H1 (cell line): Measurements from ENCODE around the gene AGXT2. TPM values are rescaled to one million over a fixed set of nuclear protein-coding genes. Genes with fewer than 3 reads are reported as not detected.

Source experiments
- CTCF ChIA-PET: fragments of 300-600 bp; sonication (Branson Sonifier 250); formaldehyde crosslinking; loops from one replicate; lab custom pipeline; 2021; ENCODE audit not compliant: partially characterized antibody; lab: Charles Lee
- POLR2A ChIA-PET: fragments of 300-600 bp; sonication (Branson Sonifier 250); formaldehyde crosslinking; loops from one replicate; lab custom pipeline; 2021; ENCODE audit warnings: inconsistent platforms; ENCODE audit not compliant: partially characterized antibody; lab: Charles Lee
- DNase-seq, 2 experiments: peaks; one replicate each; pipeline versions ENCODE4 v3.0.0 to v3.0.0-alpha.2; 2010 to 2022; ENCODE audit warnings: low spot score in 2 of 2, low read depth in 1 of 2, mixed read lengths in 1 of 2
- FAIRE-seq: peaks from 2 replicates; lab custom pipeline; 2011; peaks lifted over from hg19 to GRCh38; lab: Jason Lieb, UNC
- H2AFZ ChIP-seq: 2 replicates; pipeline ENCODE4 v1.8.1; 2012; ENCODE audit warnings: low read length, inconsistent platforms
- H2AK5ac ChIP-seq: 2 replicates; pipeline ENCODE4 v1.6.1; 2013; ENCODE audit warnings: low read depth, low read length
- H2BK120ac ChIP-seq: replicated peaks from 2 replicates; pipeline ENCODE3; 2013; ENCODE audit warnings: low read depth, low read length, inconsistent platforms
- H2BK12ac ChIP-seq: 2 replicates; pipeline ENCODE4 v1.6.1; 2013; ENCODE audit warnings: low read depth, low read length
- H2BK15ac ChIP-seq: 2 replicates; pipeline ENCODE4 v1.6.1; 2013; ENCODE audit warnings: low read length
- H2BK20ac ChIP-seq: 2 replicates; pipeline ENCODE4 v1.6.1; 2013; ENCODE audit warnings: low read length
- H2BK5ac ChIP-seq: 2 replicates; pipeline ENCODE4 v1.6.1; 2013; ENCODE audit warnings: low read depth, low read length
- H3K14ac ChIP-seq: 2 replicates; pipeline ENCODE4 v1.6.1; 2013; ENCODE audit warnings: inconsistent platforms; ENCODE audit not compliant: insufficient read length
- H3K18ac ChIP-seq: 2 replicates; pipeline ENCODE4 v1.6.1; 2013; ENCODE audit warnings: low read length; ENCODE audit errors: extremely low read depth
- H3K23ac ChIP-seq: 2 replicates; pipeline ENCODE4 v1.6.1; 2013; ENCODE audit warnings: inconsistent platforms; ENCODE audit not compliant: insufficient read length
- H3K23me2 ChIP-seq: 2 replicates; pipeline ENCODE4 v1.6.1; 2013; ENCODE audit warnings: low read depth, low read length
- H3K27ac ChIP-seq: 2 replicates; pipeline ENCODE4 v1.6.1; 2011; ENCODE audit warnings: low read depth, low read length, inconsistent platforms
- H3K27me3 ChIP-seq, 4 experiments: replicated peaks in 1 of 4; 1 replicate in 1 of 4; 2 replicates in 3 of 4; pipeline versions ENCODE4 v1.6.1 to v1.8.1; 2011 to 2013; ENCODE audit warnings: low read length in 3 of 4, mild to moderate bottlenecking in 3 of 4, inconsistent platforms in 2 of 4, mixed read lengths in 2 of 4, moderate library complexity in 1 of 4; ENCODE audit not compliant: control insufficient read depth in 3 of 4, insufficient read depth in 3 of 4; ENCODE audit errors: extremely low read depth in 1 of 4
- H3K36me3 ChIP-seq, 4 experiments: 2 replicates each; pipeline versions ENCODE4 v1.6.1 to v1.8.1; 2011 to 2013; ENCODE audit warnings: mild to moderate bottlenecking in 4 of 4, low read length in 3 of 4, moderate library complexity in 2 of 4, control low read depth in 1 of 4, inconsistent platforms in 1 of 4; ENCODE audit not compliant: insufficient read depth in 4 of 4, control insufficient read depth in 2 of 4
- H3K4ac ChIP-seq: replicated peaks from 2 replicates; pipeline ENCODE3; 2013; ENCODE audit warnings: low read length, low read depth, mixed read lengths, inconsistent platforms; ENCODE audit not compliant: insufficient read length
- H3K4me1 ChIP-seq, 4 experiments: replicated peaks in 1 of 4; 1 replicate in 1 of 4; 2 replicates in 3 of 4; pipeline versions ENCODE4 v1.6.1 to v1.8.1; 2011 to 2013; ENCODE audit warnings: low read length in 3 of 4, inconsistent platforms in 2 of 4, mixed read lengths in 1 of 4; ENCODE audit not compliant: insufficient read depth in 4 of 4, control insufficient read depth in 3 of 4
- H3K4me2 ChIP-seq, 2 experiments: 2 replicates each; pipeline versions ENCODE4 v1.6.1 to v1.8.1; 2011 to 2013; ENCODE audit warnings: low read depth in 2 of 2, low read length in 2 of 2, control low read depth in 1 of 2, inconsistent platforms in 1 of 2, mild to moderate bottlenecking in 1 of 2; ENCODE audit not compliant: insufficient read depth in 1 of 2
- H3K4me3 ChIP-seq, 4 experiments: fragments of 200-600, 300-600 bp in 1 of 4; sonication (generic), shearing (Covaris generic), sonication (Bioruptor Twin) in 1 of 4; 2 replicates each; pipeline versions ENCODE4 v1.5.1 to v1.8.1; 2011 to 2016; ENCODE audit warnings: low read length in 4 of 4, low read depth in 3 of 4, control low read depth in 2 of 4, inconsistent platforms in 2 of 4, mild to moderate bottlenecking in 2 of 4, mixed read lengths in 1 of 4, moderate library complexity in 1 of 4; ENCODE audit not compliant: insufficient read depth in 2 of 4; ENCODE audit errors: extremely low read depth in 1 of 4
- H3K56ac ChIP-seq: replicated peaks from 2 replicates; pipeline ENCODE3; 2013; ENCODE audit warnings: low read depth, mild to moderate bottlenecking, mixed read lengths, low read length, inconsistent platforms; ENCODE audit not compliant: insufficient read length
- H3K79me1 ChIP-seq: 2 replicates; pipeline ENCODE4 v1.6.1; 2013; ENCODE audit warnings: low read depth, low read length, control low read depth
- H3K79me2 ChIP-seq, 2 experiments: 2 replicates each; pipeline versions ENCODE4 v1.6.1 to v1.8.1; 2012 to 2013; ENCODE audit warnings: low read length in 2 of 2, mild to moderate bottlenecking in 2 of 2, inconsistent platforms in 1 of 2; ENCODE audit not compliant: insufficient read depth in 2 of 2, control insufficient read depth in 1 of 2
- H3K9ac ChIP-seq, 4 experiments: replicated peaks in 1 of 4; 1 replicate in 1 of 4; 2 replicates in 3 of 4; pipeline versions ENCODE4 v1.6.1 to v1.8.1; 2011 to 2013; ENCODE audit warnings: low read depth in 3 of 4, low read length in 3 of 4, control low read depth in 2 of 4, mild to moderate bottlenecking in 2 of 4, moderate library complexity in 2 of 4, inconsistent platforms in 1 of 4; ENCODE audit errors: extremely low read depth in 1 of 4
- H3K9me3 ChIP-seq, 2 experiments: 2 replicates each; pipeline versions ENCODE4 v1.6.1 to v1.8.1; 2012 to 2013; ENCODE audit warnings: mild to moderate bottlenecking in 2 of 2, moderate library complexity in 2 of 2, control low read depth in 1 of 2, inconsistent platforms in 1 of 2, low read depth in 1 of 2, low read length in 1 of 2, mixed read lengths in 1 of 2; ENCODE audit not compliant: insufficient read depth in 2 of 2
- H4K20me1 ChIP-seq, 2 experiments: replicated peaks in 1 of 2; 2 replicates each; pipeline versions ENCODE3 to v1.8.1; 2011 to 2013; ENCODE audit warnings: inconsistent platforms in 2 of 2, low read length in 2 of 2, mild to moderate bottlenecking in 1 of 2; ENCODE audit not compliant: insufficient read depth in 2 of 2, control insufficient read depth in 1 of 2
- H4K5ac ChIP-seq: 2 replicates; pipeline ENCODE4 v1.6.1; 2013; ENCODE audit warnings: low read length, low read depth, mixed read lengths, inconsistent platforms; ENCODE audit not compliant: insufficient read length
- H4K8ac ChIP-seq: 2 replicates; pipeline ENCODE4 v1.8.0; 2013; ENCODE audit warnings: mild to moderate bottlenecking, moderate library complexity, low read length, inconsistent platforms; ENCODE audit not compliant: insufficient read depth; ENCODE audit errors: extremely low read depth
- H4K91ac ChIP-seq: replicated peaks from 2 replicates; pipeline ENCODE3; 2013; ENCODE audit warnings: low read length, mixed read lengths, inconsistent platforms; ENCODE audit not compliant: insufficient read length
- BRCA1 ChIP-seq: IDR thresholded peaks from 2 replicates; pipeline ENCODE4 v1.6.1; 2012; ENCODE audit warnings: low read depth, low read length, improper control_type of control experiment
- CBX8 ChIP-seq: fragments of 300-800, 300-1000 bp; sonication (generic); IDR thresholded peaks from 2 replicates; pipeline ENCODE4 v1.7.1; 2016; ENCODE audit warnings: low read depth, low read length, borderline replicate concordance
- CEBPB ChIP-seq: IDR thresholded peaks from 2 replicates; pipeline ENCODE4 v1.6.1; 2012; ENCODE audit warnings: low read depth, low read length
- EGR1 ChIP-seq: IDR thresholded peaks from 2 replicates; pipeline ENCODE4 v1.6.1; 2011; ENCODE audit warnings: low read depth, low read length, borderline replicate concordance
- EP300 ChIP-seq, 2 experiments: IDR thresholded peaks; 1 replicate in 1 of 2; 2 replicates in 1 of 2; pipeline ENCODE4 v1.6.1; 2011 to 2012; ENCODE audit warnings: low read depth in 2 of 2, low read length in 2 of 2, mild to moderate bottlenecking in 2 of 2, borderline replicate concordance in 1 of 2, inconsistent platforms in 1 of 2, moderate library complexity in 1 of 2
- HDAC2 ChIP-seq, 2 experiments: fragments of 300-600 bp in 1 of 2; sonication (generic) in 1 of 2; IDR thresholded peaks; 2 replicates each; pipeline ENCODE4 v1.6.1; 2011 to 2012; ENCODE audit warnings: low read depth in 2 of 2, low read length in 2 of 2, mild to moderate bottlenecking in 2 of 2, moderate library complexity in 2 of 2, borderline replicate concordance in 1 of 2, inconsistent platforms in 1 of 2
- JUND ChIP-seq: IDR thresholded peaks from 2 replicates; pipeline ENCODE4 v1.6.1; 2011; ENCODE audit warnings: mild to moderate bottlenecking, improper control_type of control experiment, low read length
- KDM5A ChIP-seq: fragments of 200-600 bp; IDR thresholded peaks from 2 replicates; pipeline ENCODE4 v1.7.1; 2012; ENCODE audit warnings: mild to moderate bottlenecking, low read length, inconsistent platforms, mixed read lengths
- NRF1 ChIP-seq: IDR thresholded peaks from 2 replicates; pipeline ENCODE4 v1.6.1; 2011; ENCODE audit warnings: mild to moderate bottlenecking, low read depth, low read length, improper control_type of control experiment
- POLR2A ChIP-seq, 2 experiments: IDR thresholded peaks; 1 replicate in 1 of 2; 2 replicates in 1 of 2; pipeline ENCODE4 v1.6.1; 2011; ENCODE audit warnings: low read depth in 2 of 2, low read length in 2 of 2, mild to moderate bottlenecking in 2 of 2; ENCODE audit errors: control extremely low read depth in 1 of 2
- SIN3A ChIP-seq, 2 experiments: IDR thresholded peaks in 1 of 2; conservative IDR thresholded peaks in 1 of 2; 2 replicates each; pipeline ENCODE4 v1.6.1; 2011 to 2012; ENCODE audit warnings: low read length in 2 of 2, improper control_type of control experiment in 1 of 2, low read depth in 1 of 2, mild to moderate bottlenecking in 1 of 2
- SIRT6 ChIP-seq: IDR thresholded peaks from one replicate; pipeline ENCODE4 v1.7.1; 2012; ENCODE audit warnings: low read length, inconsistent platforms
- SIX5 ChIP-seq: IDR thresholded peaks from 2 replicates; pipeline ENCODE4 v1.6.1; 2011; ENCODE audit warnings: mild to moderate bottlenecking, low read depth, low read length
- SP1 ChIP-seq: IDR thresholded peaks from 2 replicates; pipeline ENCODE4 v1.6.1; 2011; ENCODE audit warnings: low read depth, low read length
- SRF ChIP-seq: IDR thresholded peaks from 2 replicates; pipeline ENCODE4 v1.6.1; 2011; ENCODE audit warnings: mild to moderate bottlenecking, low read depth, low read length, moderate library complexity
- TAF1 ChIP-seq: IDR thresholded peaks from 2 replicates; pipeline ENCODE4 v1.6.1; 2011; ENCODE audit warnings: mild to moderate bottlenecking, low read depth, low read length
- WGBS, 2 experiments: shearing (Covaris generic) in 1 of 2; methylation state at CpG; one replicate each; pipeline versions ENCODE4 v1.1.6 to v1.1.7; 2013 to 2015; ENCODE audit warnings: low lambda C conversion rate in 2 of 2, mixed read lengths in 2 of 2, inconsistent platforms in 1 of 2, low coverage in 1 of 2, missing lambda C conversion rate in 1 of 2; ENCODE audit not compliant: insufficient replicate concordance in 2 of 2, insufficient coverage in 1 of 2, insufficient read length in 1 of 2; ENCODE audit errors: extremely low coverage in 1 of 2, missing lambda C conversion rate in 1 of 2; 5-methylcytosine and 5-hydroxymethylcytosine counted together
- polyA plus RNA-seq, 7 experiments: library from polyadenylated mRNA; depleted of rRNA in 3 of 7; stranded (reverse) in 5 of 7; unstranded in 2 of 7; fragments of >200 nt in 5 of 7; fragments of 200-250 nt in 2 of 7; gene quantifications; 1 replicate in 5 of 7; 2 replicates in 1 of 7; 4 replicates in 1 of 7; pipeline versions ENCODE4 v1.2.1 to v1.2.3, GENCODE V29; 2011 to 2013; ENCODE audit warnings: missing spikeins in 2 of 7, mixed read lengths in 2 of 7
- total RNA-seq: library from RNA; stranded (reverse); fragmentation: NEBNext Ultra II Directional; extraction: Animal tissue kit (Norgen Biotek cat#: 25700); gene quantifications from 2 replicates; pipeline ENCODE4 v1.2.1, GENCODE V29; 2021

AGXT2 gene
- total and polyA plus RNA-seq, 2 of the 8 experiments (the other 6 are each of a cell fraction or from before 2014, with no cell fraction given): not detected

DNA sequence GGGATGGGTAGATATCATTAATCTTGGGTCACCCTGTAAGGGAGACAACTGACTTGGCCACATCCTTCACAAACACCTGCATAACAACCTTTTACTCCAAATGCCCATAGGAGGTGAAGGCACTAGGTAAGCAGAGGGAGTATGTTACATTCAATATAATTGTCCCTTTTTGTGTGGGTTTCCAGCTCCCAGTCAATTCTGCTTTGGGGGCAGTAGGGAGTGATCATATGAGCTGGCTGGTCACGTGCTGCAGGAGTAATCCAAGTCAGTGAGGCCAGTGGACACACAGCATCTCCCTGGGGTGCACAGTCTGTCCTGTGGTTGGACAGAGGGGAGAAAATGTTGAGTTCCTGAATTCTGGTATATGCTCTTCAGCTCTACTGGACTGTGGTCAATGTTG, 1.2 kb upstream of the AGXT2 start:
- no peak overlapping the region for H2BK12ac ChIP-seq
- H3K36me3 ChIP-seq: no peaks in the 10 kb centered on the region
- H2BK5ac ChIP-seq: no peak overlapping the region
- POLR2A ChIA-PET: interaction anchor here (0.8 kb wide), 1 partner anchor 20 kb away, joined by 3 read pairs; no protein-coding TSS in a partner anchor
- CTCF ChIA-PET: no interaction called here
- H3K9me3 ChIP-seq: no peaks in the 10 kb centered on the region
- no peaks in the 10 kb centered on the region for H3K79me2 ChIP-seq
- H3K9ac ChIP-seq: no peak overlapping the region
- no peaks in the 10 kb centered on the region for H3K23me2 ChIP-seq
- H3K4me3 ChIP-seq: no peak overlapping the region
- no peak overlapping the region for H2AFZ ChIP-seq
- no peaks in the 10 kb centered on the region for H4K20me1 ChIP-seq
- no peak overlapping the region for H3K56ac ChIP-seq
- DNase-seq: no peak
- H3K4ac ChIP-seq: no peak overlapping the region
- no peak overlapping the region for H3K23ac ChIP-seq
- H3K4me2 ChIP-seq: no peak overlapping the region
- H2AK5ac ChIP-seq: no peak overlapping the region
- no peak overlapping the region for H3K14ac ChIP-seq
- H3K18ac ChIP-seq: no peak overlapping the region; the same call in 1 of the 2 replicates
- H2BK20ac ChIP-seq: no peak overlapping the region
- H4K5ac ChIP-seq: no peak overlapping the region
- H2BK15ac ChIP-seq: no peak overlapping the region
- no peaks in the 10 kb centered on the region for H3K4me1 ChIP-seq
- H2BK120ac ChIP-seq: no peak overlapping the region
- peaks cover 0 to 1% (median 0%) of the 10 kb centered on the region in 4 experiments; a peak in 1 of 7 replicates for H3K27me3 ChIP-seq
- H4K91ac ChIP-seq: no peak overlapping the region
- H3K79me1 ChIP-seq: no peaks in the 10 kb centered on the region
- no peak for FAIRE-seq
- 81% methylated on average over 1 of the region's 1 CpG; no CpG with 5 or more reads in 1 of the 2 experiments for WGBS, 2 experiments
- H3K27ac ChIP-seq: no peak overlapping the region
- no peak overlapping the region for H4K8ac ChIP-seq
- TF ChIP-seq TAF1 (no peak), KDM5A (no peak), JUND (no peak), SIN3A (conservative IDR thresholded peaks at IDR 0.05 in 1 of 2, IDR thresholded peaks at IDR 0.05 in 1 of 2; ENCODE audit: low read depth in 1 of 2, low read length in 2 of 2) (no peak), SIRT6 (no peak), EGR1 (no peak), SP1 (no peak), HDAC2 (IDR thresholded peaks at IDR 0.05; ENCODE audit: borderline replicate concordance in 1 of 2, low read depth in 2 of 2, low read length in 2 of 2) (no peak), BRCA1 (no peak), EP300 (IDR thresholded peaks at IDR 0.05; ENCODE audit: borderline replicate concordance in 1 of 2, low read depth in 2 of 2, low read length in 2 of 2) (no peak), NRF1 (no peak), CBX8 (no peak), CEBPB (no peak), POLR2A (IDR thresholded peaks at IDR 0.05; ENCODE audit: control extremely low read depth in 1 of 2, low read depth in 2 of 2, low read length in 2 of 2) (no peak), SRF (no peak), SIX5 (no peak)
